NCI-H128 (cell line): ENCODE results near the gene CCDC141.

Source experiments
- DNase-seq: peaks from one replicate; lab custom pipeline; 2025; ENCODE audit not compliant: unreplicated experiment; lab: John Stamatoyannopoulos, UW

The CCDC141 gene

GRCh38 chr2:178829981-178830380 lies 220.0 kb downstream of the CCDC141 start:
- no peak for DNase-seq

DNA sequence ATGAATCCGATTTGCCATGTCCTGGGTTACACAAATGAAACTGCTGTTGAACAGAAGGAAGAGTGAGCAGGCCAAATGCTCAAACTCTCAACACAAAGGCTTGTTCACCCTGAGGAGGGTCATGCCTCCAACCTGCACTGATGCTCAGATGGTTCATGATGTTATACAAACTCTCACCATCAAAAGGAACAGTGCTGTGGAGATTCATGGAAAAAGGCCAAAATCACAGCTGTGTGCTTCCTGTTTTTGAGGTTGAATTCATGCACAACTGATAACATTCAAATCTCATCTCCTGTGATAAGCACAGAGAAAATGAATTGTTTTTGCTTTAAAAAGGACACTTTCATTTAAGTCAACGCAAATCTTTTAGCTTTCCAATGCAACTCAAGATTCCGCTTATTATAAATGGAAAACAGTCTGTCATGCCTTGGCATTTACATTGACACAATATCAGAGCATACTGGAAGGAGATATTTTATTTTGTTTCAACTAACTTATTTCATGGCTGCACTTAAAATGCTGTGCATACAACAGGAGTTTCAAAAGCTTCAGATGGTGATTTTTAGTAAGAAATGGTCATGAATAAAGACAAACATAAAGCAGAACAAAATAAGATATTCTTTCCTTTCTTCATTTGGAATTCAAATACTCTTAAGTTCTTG lies 220.5 kb downstream of the CCDC141 start:
- no peak for DNase-seq

DNA sequence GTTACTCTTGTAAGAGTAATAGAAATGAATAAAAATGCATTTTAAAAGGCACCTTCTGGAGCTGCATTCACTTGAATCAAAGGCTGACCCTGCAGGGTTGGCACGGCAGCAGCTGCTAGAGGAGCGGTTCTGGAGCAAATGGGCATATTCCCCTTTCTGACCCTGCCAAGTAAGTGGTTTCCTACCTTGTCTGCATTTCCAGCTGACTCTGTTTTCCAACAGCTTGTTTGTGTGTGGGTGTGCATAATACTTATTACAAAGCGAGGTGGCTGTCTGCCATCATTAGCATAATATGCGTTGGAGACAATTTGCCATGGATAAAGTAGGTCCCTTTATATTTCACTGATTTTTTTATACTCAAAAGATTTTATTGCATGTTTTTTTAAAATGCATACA lies 221.5 kb downstream of the CCDC141 start:
- DNase-seq: no peak

GRCh38 chr2:178827739-178828485 lies 222.0 kb downstream of the CCDC141 start:
- no peak for DNase-seq

DNA sequence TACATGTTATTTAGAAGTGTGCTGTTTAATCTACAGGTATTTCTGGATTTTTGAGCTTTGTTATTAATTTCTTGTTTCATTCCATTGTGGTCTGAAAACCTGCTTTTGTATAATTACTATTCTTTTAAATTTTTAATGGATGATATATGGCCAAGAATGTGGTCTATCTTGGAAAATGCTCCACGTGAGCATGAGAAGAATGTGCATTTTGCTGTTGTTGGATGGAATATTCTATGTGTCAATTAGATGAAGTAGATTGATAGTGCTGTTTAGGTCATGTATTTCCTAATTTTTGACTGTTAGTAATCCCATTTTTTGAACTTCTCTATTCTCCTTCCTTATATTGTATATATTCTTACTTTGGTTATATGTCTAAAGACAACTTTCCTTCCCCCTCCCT lies 222.8 kb downstream of the CCDC141 start:
- no peak for DNase-seq

- DNase-seq: no peak
These were observed 224.8 kb downstream of the CCDC141 start for GRCh38 chr2:178825183-178825582.

GRCh38 chr2:178824181-178824580 lies 225.8 kb downstream of the CCDC141 start:
- DNase-seq: no peak

DNA sequence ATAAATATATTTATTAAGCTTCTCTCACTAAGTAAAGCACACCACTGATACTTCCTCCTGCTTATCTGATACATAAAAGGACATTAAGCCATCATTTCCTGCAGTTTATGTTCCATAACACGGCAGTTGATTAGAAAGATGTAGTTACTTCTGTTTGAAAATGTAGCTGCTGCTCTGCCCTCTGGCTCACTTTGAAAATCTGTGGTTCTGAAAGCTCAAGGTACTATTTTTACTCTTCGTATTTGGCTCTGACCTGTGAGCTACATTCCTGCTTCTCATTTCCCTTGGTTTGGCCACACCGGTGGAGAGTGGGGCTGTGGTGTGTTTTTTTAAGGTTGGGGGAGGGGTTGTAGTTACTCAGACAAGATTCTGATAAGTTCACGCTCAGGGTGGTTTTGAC lies 229.9 kb downstream of the CCDC141 start:
- DNase-seq: no peak

DNA sequence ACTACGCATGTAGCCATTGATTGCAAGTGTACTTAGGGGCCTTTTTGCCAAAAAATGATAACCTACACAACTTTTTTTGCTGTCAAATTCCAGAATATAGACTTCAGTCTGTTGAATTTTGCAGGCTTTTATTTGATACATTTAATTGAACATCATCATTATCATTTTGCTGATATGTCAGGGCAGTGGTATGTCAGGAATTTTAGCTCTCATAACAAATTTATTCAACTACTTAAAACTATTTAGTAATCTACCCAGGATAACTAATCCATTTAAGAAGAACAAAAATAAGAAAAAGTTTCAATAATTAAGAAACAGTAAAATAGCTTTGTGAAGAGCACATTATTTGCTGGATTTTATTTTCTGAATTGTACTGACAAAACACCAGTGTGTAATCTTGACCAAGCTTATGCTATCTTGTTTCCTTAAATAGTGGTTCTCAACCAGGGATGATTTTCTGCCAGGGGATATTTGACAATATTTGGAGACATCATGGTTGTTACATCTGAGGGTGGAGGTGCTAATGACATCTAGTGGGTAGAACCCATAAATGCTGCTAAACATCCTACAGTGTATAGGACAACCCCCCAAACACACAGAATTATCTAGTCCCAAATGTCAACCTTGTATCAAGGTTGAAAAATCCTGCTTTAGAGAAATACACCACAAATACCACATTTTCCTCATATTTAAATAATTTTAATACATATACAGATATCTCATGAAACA lies 230.6 kb downstream of the CCDC141 start:
- DNase-seq: no peak

GRCh38 chr2:178811901-178812300 lies 238.0 kb downstream of the CCDC141 start:
- DNase-seq: no peak

DNA sequence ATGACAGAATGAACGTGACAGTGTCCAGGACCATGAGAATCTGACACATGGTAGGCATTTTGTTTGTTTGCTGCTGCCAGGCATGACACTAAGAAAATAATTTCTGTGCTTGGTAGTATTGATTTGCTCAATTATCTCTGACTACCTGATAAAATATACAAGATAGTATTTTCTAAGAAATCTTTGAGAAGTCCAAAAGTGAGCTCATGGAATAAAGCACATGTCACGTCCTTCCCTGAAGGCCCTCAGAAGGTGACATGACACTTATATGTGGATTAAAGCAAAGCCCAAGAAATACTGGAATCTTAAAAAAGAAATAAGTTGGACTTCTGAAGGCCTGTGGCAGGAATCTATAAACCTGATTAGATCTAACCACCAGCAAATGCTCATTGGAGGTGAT lies 238.9 kb downstream of the CCDC141 start:
- no peak for DNase-seq

DNA sequence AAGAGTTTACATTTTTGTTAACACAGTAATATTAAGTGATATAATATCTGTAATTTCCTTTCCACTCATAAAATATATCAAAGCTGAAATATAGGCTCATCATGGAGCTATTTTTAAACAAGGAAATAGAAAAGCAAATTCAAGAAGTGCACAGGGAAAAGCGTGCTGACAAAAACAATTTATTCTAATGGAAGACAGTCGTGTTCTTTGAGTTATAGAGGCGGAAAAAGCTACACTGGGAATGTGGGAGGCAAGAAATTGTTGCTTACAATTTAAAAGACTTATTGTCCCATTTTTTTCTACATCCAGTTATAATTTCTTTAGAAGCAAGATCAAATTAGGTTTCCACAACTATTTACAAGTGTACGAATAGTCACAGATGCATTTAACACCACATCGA lies 239.5 kb downstream of the CCDC141 start:
- DNase-seq: no peak

GRCh38 chr2:178807227-178808008 lies 242.5 kb downstream of the CCDC141 start, which contains the start of gene TTN:
TSS of gene TTN (minus strand) at chr2:178807423. CDS start at chr2:178804642, 2,781 bp downstream.
- no peak for DNase-seq

DNA sequence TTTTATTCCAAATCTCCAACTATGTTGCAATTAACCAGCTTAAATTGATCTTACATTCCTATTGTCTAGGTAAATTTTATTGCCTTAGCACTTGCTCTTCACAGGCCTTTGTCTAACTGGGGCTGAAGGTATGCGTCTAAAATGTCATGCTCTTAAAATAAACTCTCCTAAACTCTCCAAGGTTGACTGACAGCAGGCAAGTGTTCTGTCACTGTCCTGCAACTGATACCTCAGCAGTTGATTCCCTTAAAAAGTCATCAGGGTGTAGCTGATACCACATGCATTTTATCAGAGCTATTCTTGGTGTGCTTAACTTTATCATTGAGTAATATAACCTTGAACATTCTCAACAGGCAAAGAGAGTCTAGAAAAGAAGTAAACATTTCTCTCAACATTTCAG lies 243.4 kb downstream of the CCDC141 start:
- DNase-seq: no peak

- DNase-seq: no peak
These were observed 244.5 kb downstream of the CCDC141 start for GRCh38 chr2:178805457-178805856.

- no peak for DNase-seq
These were observed 245.1 kb downstream of the CCDC141 start for GRCh38 chr2:178804791-178805190.

- DNase-seq: no peak
These were observed 249.4 kb downstream of the CCDC141 start for GRCh38 chr2:178800510-178800909.

DNA sequence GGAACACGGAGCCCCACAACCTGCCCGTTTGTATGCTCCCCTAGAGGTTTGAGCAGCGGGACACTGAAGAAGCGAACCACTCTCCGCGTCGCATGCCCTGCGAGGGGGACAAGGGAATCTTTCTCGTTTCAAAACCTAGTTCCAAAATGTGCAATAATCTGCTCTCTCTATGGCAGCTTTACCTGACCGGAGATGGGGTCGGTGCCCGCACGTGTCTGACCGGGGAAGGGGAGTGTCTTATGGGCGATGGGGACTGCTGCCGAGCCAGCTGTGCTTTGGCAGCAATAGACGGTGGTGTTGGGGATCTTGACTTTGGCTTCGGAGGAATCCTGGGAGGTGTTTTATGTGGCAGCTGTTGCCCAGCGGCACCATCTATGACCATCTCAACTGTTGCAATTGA lies 250.6 kb downstream of the CCDC141 start:
- DNase-seq: no peak

GRCh38 chr2:178796079-178796677 lies 253.8 kb downstream of the CCDC141 start:
- peak; percentile 22 for DNase-seq

DNA sequence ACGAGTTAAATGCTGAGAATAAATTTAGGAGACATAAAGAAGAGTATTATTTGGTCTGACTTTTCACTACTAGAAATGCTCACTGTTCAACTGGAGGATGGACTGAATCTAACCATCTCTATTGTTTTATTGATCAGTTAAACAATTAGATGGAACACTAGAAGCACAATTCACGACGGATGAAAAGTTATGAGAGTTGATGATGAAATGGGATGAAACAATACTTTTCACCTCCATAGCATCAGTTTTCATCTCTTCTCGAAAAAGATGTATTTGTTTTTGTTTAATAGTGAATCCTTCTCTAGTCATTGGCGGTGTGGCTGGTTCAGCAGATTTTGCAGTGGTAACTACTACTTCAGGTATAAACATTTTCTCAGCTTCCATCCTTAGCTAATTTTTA lies 262.0 kb downstream of the CCDC141 start:
- no peak for DNase-seq

DNA sequence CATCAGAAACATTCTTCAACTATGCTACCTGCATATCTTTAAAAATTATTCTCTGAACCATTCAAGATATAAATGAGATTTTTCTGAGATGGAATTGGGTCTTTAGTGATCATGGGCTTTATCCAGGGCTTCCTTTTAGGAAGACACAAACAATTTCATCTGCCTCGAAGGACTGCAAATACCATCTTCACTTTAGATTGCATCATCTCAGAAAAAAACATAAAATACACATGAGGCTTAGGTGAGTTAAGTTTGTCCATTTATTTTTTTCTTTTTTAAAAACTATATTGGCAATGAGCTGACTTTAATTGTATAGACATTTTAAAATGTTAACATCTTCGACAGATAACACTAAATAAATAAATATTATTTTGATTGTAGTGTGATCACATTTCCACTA lies 262.8 kb downstream of the CCDC141 start:
- DNase-seq: no peak
